Body of pancreas (tissue), 4 donors: Measurements from ENCODE around the gene PHTF1. TPM values are rescaled to one million over a fixed set of nuclear protein-coding genes. Genes with fewer than 3 reads are reported as not detected.
"Not testable (repeated sequence)": the region's sequence is repeated elsewhere in the genome, so short reads cannot be mapped to it uniquely, and the experiment has no call there.

Experiments
- ATAC-seq: fragments of 150-250 bp; one replicate; pipeline ENCODE4 v1.9.1; 2016
- DNase-seq, 4 donors: peaks; one replicate each; pipeline ENCODE4 v3.0.0-alpha.2; 2019
- H3K27ac ChIP-seq, 4 donors: fragments of 200-600 bp; sonication (generic); 1 replicate in 3 of 4; 2 replicates in 1 of 4; pipeline versions ENCODE4 v1.5.1 to v1.6.1; 2016 to 2019; ENCODE audit warnings: mild to moderate bottlenecking in 1 of 4, mixed read lengths in 1 of 4, moderate library complexity in 1 of 4
- H3K27me3 ChIP-seq, 2 donors: fragments of 200-600 bp; sonication (generic); one replicate each; pipeline ENCODE4 v1.6.0; 2016; ENCODE audit warnings: mild to moderate bottlenecking in 1 of 2
- H3K36me3 ChIP-seq, 2 donors: fragments of 200-600 bp; sonication (generic); replicated peaks in 1 of 2; 2 replicates each; pipeline ENCODE4 v1.5.1; 2016; ENCODE audit warnings: low read depth in 2 of 2; ENCODE audit not compliant: insufficient read depth in 1 of 2
- H3K4me1 ChIP-seq: fragments of 200-600 bp; sonication (generic); one replicate; pipeline ENCODE4 v1.6.0; 2016
- H3K4me3 ChIP-seq, 2 donors: fragments of 200-600 bp; sonication (generic); 1 replicate in 1 of 2; 2 replicates in 1 of 2; pipeline ENCODE4 v1.5.1; 2016 to 2019
- H3K9me3 ChIP-seq, 3 donors: fragments of 200-600 bp; sonication (generic); 1 replicate in 2 of 3; 2 replicates in 1 of 3; pipeline ENCODE4 v1.5.1; 2016
- CTCF ChIP-seq, 7 experiments: fragments of 450-650 bp in 4 of 7; fragments of 200-600 bp in 3 of 7; sonication (generic) in 3 of 7; IDR thresholded peaks; one replicate each; pipeline ENCODE4 v1.5.1; 2016 to 2019; ENCODE audit warnings: antibody characterized with exemption in 7 of 7
- POLR2A ChIP-seq, 3 donors: fragments of 450-650 bp; IDR thresholded peaks; one replicate each; pipeline ENCODE4 v1.6.1; 2016; ENCODE audit warnings: antibody characterized with exemption in 3 of 3, mild to moderate bottlenecking in 2 of 3
- WGBS, 2 donors: methylation state at CpG; one replicate each; pipeline ENCODE4 v1.1.5; 2017; 5-methylcytosine and 5-hydroxymethylcytosine counted together
- intact Hi-C: fragments of 100-400 bp; cut with DNase I; formaldehyde crosslinking; loops from one replicate; pipeline ENCODE4 v1.15.1; 2023
- total RNA-seq, 2 donors: library from RNA; depleted of rRNA; stranded (reverse); fragments of >200 nt; gene quantifications; one replicate each; pipeline ENCODE4 v1.1.0, GENCODE V29; 2016

PHTF1 gene
- total RNA-seq, 2 donors from 2014 or later = 9.3 to 29.7 TPM

GRCh38 chr1:113744114-113744513 lies 15.2 kb downstream of the PHTF1 start:
- intact Hi-C loops = no loop called here
- DNase-seq = no peak
- no peak for ATAC-seq
- H3K27ac ChIP-seq = no peak overlapping the region
- H3K4me1 ChIP-seq = no peaks in the 10 kb centered on the region
- H3K4me3 ChIP-seq = no peak overlapping the region
- no peaks in the 10 kb centered on the region for H3K9me3 ChIP-seq
- H3K36me3 ChIP-seq = no peaks in the 10 kb centered on the region
- no peak for TF ChIP-seq POLR2A (IDR thresholded peaks at IDR 0.05)
- TF ChIP-seq CTCF (IDR thresholded peaks at IDR 0.05) = no peak
- 100% methylated on average over 1 of the region's 1 CpG for WGBS, 2 donors
- no peaks in the 10 kb centered on the region for H3K27me3 ChIP-seq

- intact Hi-C loops = no loop called here
- H3K9me3 ChIP-seq = no peaks in the 10 kb centered on the region
- peaks cover 0 to 2% of the 10 kb centered on the region in 2 donors for H3K36me3 ChIP-seq
- DNase-seq (no peak), ATAC-seq (no peak)
- no peaks in the 10 kb centered on the region for H3K4me1 ChIP-seq
- TF ChIP-seq POLR2A (IDR thresholded peaks at IDR 0.05) (no peak), CTCF (IDR thresholded peaks at IDR 0.05) (no peak)
- no peaks in the 10 kb centered on the region for H3K27me3 ChIP-seq
- H3K27ac ChIP-seq = no peak overlapping the region
- H3K4me3 ChIP-seq = no peak overlapping the region
- 95 to 99% methylated on average over 5 of the region's 5 CpGs for WGBS, 2 donors
Measured at GRCh38 chr1:113742515-113742914, 16.8 kb downstream of the PHTF1 start.

GRCh38 chr1:113734357-113735055 lies 24.8 kb downstream of the PHTF1 start:
- 97 to 98% methylated on average over 2 of the region's 2 CpGs for WGBS, 2 donors
- TF ChIP-seq POLR2A (IDR thresholded peaks at IDR 0.05) = no peak
- no peak for TF ChIP-seq CTCF (IDR thresholded peaks at IDR 0.05)
- no peaks in the 10 kb centered on the region for H3K27me3 ChIP-seq
- H3K27ac ChIP-seq = no peak overlapping the region
- H3K36me3 ChIP-seq = peaks cover 0 to 2% of the 10 kb centered on the region in 2 donors
- H3K4me1 ChIP-seq = no peaks in the 10 kb centered on the region
- DNase-seq = no peak
- intact Hi-C loops = no loop called here
- H3K4me3 ChIP-seq = no peak overlapping the region
- no peaks in the 10 kb centered on the region for H3K9me3 ChIP-seq
- ATAC-seq = no peak

GRCh38 chr1:113732802-113733201 lies 26.5 kb downstream of the PHTF1 start:
- ATAC-seq (no peak), DNase-seq (no peak)
- Histone ChIP-seq H3K27ac (no peak overlapping the region), H3K4me3 (no peak overlapping the region), H3K27me3 (no peaks in the 10 kb centered on the region), H3K9me3 (no peaks in the 10 kb centered on the region), H3K4me1 (no peaks in the 10 kb centered on the region), H3K36me3 (no peaks in the 10 kb centered on the region)
- intact Hi-C loops = no loop called here
- 92 to 94% methylated on average over 5 of the region's 5 CpGs for whole genome bisulfite sequencing, 2 donors
- TF ChIP-seq CTCF (IDR thresholded peaks at IDR 0.05) = no peak

- intact Hi-C loops = no loop called here
- ATAC-seq (no peak), DNase-seq (no peak)
- H3K4me3 ChIP-seq = no peak overlapping the region
- no peaks in the 10 kb centered on the region for H3K27me3 ChIP-seq
- no peak overlapping the region for H3K27ac ChIP-seq
- TF ChIP-seq POLR2A (IDR thresholded peaks at IDR 0.05) = no peak
- TF ChIP-seq CTCF (IDR thresholded peaks at IDR 0.05) = no peak
- WGBS, 2 donors = 99 to 100% methylated on average over 2 of the region's 2 CpGs
- no peaks in the 10 kb centered on the region for H3K4me1 ChIP-seq
- no peaks in the 10 kb centered on the region for H3K36me3 ChIP-seq
- H3K9me3 ChIP-seq = no peaks in the 10 kb centered on the region
Measured at GRCh38 chr1:113721010-113721409, 38.3 kb downstream of the PHTF1 start.

- H3K4me3 ChIP-seq, H3K27me3 ChIP-seq, intact Hi-C loops, H3K4me1 ChIP-seq, DNase-seq, H3K9me3 ChIP-seq, H3K27ac ChIP-seq, ATAC-seq, H3K36me3 ChIP-seq: not testable (repeated sequence)
- WGBS, 2 donors = 100% methylated on average over 5 of the region's 5 CpGs
Measured at GRCh38 chr1:113718621-113719020, 40.7 kb downstream of the PHTF1 start.

- H3K36me3 ChIP-seq, H3K4me3 ChIP-seq, H3K27me3 ChIP-seq, H3K9me3 ChIP-seq, H3K4me1 ChIP-seq, ATAC-seq, intact Hi-C loops, DNase-seq, H3K27ac ChIP-seq: not testable (repeated sequence)
- 93 to 96% methylated on average over 6 of the region's 6 CpGs for WGBS, 2 donors
Measured at GRCh38 chr1:113717506-113717905, 41.8 kb downstream of the PHTF1 start.
